HTERT RPE-1 (cell line): ENCODE results near the gene PAX5.

Experiments
- in situ Hi-C: fragments of 300-500 bp; cut with MboI; formaldehyde crosslinking; loops from 4 replicates; pipeline ENCODE4 v1.14.3; 2020; ENCODE audit warnings: low sequenced_read_pairs

Gene PAX5

DNA sequence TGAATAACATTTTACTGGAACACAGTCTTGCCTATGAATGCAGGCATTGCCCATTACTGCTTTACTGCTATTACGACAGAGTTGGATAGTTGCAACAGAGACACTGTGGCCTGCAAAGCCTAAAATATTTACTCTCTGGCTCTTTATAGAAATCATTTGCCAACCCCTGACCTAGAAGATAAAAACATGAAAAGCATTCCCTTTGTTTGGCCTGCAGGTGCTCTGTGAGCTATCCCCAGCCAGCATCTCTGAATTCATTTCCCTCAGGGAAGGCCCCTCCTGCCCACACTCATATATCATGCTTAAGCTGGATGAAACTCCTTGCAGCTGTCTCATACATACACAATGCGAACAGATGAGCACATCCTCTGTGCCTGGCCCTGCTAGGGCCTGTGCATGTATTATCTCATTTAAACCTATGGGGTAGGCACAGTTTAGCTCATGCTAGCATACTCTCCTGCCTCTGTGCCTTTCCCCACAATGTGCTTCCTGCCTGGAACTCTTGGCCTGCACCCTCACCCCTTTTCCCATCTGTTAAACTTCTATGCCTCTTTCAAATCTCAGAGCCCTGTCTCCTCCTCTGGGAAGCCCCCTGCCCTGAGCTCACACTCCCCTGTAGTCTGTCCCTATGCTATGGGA is 193.1 kb downstream of the PAX5 start:
- in situ Hi-C loops = no loop called here

DNA sequence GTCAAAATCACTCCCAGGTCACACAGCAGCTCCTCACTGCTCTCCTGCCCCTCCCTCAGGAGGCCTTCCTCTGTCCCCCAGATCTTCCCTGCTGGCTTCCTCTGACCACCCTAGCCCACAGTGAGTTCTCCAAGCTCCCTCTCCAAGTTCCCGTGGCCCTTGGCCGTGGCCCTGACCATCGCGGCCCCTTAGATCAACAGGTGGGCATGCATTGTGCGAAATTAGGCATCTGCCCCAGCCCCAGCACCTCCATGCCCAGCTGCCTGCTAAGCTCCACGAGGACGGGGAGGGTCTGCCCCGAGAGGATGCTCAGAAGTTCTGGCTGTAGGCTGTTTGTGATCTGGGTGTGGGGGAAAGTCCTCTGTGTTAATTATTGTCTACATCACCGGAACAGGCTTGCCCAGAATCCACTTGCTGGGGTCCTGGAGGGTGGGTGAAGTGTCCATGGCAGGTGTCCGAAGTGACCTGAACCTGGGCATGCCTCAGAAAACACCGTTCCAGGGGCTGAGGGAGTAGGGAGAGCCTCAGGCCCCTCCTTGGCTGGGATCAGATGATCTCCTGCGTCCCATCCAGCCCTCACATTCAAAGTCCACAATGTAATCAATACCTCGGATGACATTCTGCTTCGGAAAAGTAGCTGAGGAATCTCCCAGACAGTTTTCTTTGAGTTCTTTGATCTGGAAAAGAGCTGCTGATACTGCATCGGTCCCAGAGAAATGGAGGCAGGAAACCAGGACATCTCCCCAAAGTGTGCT is 194.8 kb downstream of the PAX5 start:
- in situ Hi-C loops = no loop called here

DNA sequence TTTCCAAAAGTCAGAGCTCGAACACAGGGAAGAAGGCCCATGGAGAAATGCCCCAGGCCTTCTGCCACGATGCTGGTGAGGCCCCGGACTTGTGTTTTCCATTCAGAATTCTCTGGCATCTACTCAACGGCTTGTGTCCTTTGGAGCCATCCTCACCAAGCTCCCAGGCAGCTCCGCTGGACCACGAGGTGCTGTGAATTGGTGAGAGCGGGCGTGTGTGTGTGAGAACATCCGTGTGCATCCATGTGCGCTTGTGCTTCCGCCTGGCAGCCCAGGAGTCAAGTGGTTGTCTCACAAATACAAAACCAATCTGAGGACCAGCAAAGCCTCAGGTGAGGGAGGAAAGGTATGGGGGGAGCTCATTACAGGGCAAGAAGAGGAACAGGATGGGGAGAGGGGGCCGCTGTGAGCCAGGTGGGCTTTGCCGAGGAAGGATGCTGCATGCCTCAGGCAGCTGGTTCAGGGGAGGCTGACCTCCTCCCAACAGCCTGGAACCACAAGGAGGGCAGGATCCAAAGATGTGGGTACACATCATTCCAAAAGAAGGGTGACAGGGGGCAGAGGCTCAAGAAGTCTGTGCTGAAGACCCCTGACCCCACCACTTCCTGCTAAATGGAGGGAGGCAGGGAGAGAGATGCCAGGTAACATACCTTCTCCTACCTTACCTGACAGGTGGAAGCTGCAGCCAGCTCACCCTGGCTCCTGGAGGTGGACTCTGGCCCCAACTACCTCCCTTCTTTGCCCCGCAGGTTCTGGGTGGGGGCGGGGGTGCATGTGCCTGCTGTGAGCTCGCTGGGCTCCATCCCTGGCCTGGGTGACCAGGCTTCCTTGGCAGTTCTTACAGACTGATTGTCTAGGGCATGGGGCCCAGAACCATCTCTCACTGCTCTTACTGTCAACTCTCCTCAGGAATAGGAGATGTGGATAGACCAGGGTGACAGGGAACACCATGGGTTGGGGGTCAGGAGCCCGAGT is 196.3 kb downstream of the PAX5 start:
- in situ Hi-C loops = no loop called here

GRCh38 chr9:36836486-36836885 is 197.6 kb downstream of the PAX5 start:
- in situ Hi-C loops = no loop called here

- in situ Hi-C loops = no loop called here
Measured at GRCh38 chr9:36835271-36835996, 198.6 kb downstream of the PAX5 start.

DNA sequence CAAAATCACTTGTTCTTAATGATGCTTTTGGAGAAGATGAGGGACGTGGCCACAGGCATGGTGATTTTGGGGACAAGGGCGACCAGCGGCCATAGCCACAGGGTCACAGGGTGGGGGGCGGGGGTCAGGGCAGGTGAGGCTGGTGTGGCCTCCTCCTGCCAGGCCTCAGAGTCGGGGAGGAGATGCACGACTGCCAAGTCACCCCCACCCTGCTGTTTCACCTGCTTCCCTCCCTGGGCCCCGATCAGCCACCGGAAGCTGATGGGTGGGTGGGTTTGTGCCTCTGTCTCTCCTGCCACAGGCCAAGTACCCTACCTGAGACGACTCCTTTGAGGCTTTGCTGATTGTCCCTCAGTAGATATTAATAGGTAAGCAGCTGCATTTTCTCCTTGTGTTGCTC is 199.3 kb downstream of the PAX5 start:
- in situ Hi-C loops = no loop called here

- in situ Hi-C loops = no loop called here
Measured at GRCh38 chr9:36833954-36834353, 200.1 kb downstream of the PAX5 start.

GRCh38 chr9:36832164-36832795 is 201.8 kb downstream of the PAX5 start:
- in situ Hi-C loops = no loop called here

- in situ Hi-C loops = no loop called here
Measured at GRCh38 chr9:36831381-36832161, 202.5 kb downstream of the PAX5 start.

DNA sequence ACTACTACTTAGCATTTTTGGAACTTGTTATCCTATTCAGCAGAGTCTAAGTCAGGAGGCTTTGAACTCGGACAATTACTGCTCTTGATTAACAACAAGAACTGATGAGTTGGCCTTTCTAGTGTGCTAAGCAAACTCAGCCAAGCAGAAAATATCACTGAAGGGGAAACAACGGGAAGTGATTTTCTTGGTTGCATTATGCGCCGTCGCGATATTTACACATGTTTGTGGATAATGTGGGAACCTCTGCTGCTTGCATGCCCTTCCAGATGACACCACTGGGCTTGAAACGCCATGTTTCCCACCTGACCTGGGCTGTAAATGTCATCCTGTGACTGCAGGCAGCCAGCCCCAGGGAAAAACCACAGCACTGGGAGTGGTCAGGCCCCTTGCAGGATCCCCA is 205.5 kb downstream of the PAX5 start:
- in situ Hi-C loops = no loop called here

DNA sequence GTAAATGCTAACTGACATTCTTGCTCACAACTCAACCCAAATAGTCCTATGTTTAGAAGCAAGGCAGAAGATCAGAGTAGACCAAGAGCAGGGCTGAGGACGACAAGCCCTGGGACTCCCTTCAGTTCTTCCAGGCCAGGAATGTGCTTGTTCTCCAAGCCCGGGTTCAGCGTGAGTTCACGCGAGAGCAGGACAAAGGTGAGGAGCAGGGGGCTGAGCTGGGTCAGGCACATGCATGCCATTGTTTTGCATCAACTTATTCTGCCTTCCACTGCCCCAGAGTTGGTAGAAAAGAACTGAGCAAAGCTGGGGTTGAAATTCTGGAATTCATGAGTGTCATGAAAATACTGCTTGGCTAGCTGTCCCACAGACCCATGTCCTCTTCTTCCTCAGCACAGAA is 206.5 kb downstream of the PAX5 start:
- in situ Hi-C loops = no loop called here

DNA sequence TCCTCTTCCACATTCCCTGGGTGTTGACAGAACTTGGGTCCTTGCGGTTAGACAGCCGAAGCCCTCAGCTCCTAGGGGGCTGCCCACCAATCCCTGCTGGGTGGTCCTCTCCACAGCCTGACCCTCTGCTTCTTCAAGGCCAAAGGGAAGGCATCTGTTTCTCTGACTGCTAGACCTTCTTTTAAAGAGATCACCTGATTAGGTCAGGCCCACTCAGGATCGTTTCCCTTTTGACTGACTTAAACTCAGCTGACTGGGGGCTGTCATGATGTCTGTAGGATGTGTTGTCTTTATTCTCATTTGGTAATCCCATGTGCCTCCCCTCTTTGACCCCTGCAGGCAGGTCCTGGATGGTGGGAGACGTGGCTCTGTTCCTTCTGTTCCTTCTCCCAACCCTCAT is 207.5 kb downstream of the PAX5 start:
- in situ Hi-C loops = no loop called here

DNA sequence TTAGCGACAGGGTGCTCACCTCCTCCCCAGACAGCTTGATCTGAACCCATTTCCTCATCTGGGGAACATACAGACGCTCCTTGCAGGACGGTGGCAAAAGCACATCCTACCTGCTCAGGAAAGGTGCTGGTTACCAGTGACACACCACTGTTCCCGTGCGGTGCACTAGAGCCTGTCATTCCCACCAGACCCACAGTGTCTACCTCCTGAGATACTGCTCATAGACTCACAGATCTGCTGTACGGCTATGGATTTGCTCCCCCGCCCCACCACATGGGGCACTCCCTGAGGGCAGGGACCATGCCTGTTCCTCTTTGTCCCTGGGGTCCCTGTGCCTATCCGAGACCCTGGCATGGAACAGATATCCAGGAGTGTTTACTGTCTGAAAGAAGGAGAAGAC is 208.9 kb downstream of the PAX5 start:
- in situ Hi-C loops = no loop called here

GRCh38 chr9:36823934-36824333 is 210.1 kb downstream of the PAX5 start:
- in situ Hi-C loops = no loop called here

DNA sequence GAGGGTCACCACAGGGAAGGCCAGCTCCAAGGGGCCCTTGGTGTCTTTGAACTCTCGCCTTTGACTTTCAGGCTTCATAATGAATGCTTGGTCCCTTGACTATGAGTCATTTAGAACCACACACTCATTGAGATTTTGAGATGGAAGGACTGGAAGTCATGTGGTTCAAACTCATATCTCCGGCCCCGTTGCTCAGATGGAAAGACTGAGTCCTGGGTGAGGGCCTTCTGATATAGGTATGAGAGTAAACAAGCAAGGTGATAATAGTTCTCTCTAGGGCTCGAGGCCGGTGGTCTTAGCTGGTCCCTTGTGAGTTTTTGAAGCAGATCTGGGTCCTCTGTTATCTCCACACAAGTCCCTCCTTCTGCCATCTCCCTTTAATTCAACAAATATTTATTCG is 210.6 kb downstream of the PAX5 start:
- in situ Hi-C loops = no loop called here

GRCh38 chr9:36822201-36822600 is 211.9 kb downstream of the PAX5 start:
- in situ Hi-C loops = no loop called here

GRCh38 chr9:36820392-36820861 is 213.6 kb downstream of the PAX5 start:
- in situ Hi-C loops = no loop called here

- in situ Hi-C loops = no loop called here
Measured at GRCh38 chr9:36818965-36819870, 214.8 kb downstream of the PAX5 start.
